Measurements from ENCODE around the gene ACTN2. TPM values are rescaled to one million over a fixed set of nuclear protein-coding genes. Genes with fewer than 3 reads are reported as not detected.

ACTN2 gene
- total RNA-seq, 1 donor from 2014 or later = not detected

DNA sequence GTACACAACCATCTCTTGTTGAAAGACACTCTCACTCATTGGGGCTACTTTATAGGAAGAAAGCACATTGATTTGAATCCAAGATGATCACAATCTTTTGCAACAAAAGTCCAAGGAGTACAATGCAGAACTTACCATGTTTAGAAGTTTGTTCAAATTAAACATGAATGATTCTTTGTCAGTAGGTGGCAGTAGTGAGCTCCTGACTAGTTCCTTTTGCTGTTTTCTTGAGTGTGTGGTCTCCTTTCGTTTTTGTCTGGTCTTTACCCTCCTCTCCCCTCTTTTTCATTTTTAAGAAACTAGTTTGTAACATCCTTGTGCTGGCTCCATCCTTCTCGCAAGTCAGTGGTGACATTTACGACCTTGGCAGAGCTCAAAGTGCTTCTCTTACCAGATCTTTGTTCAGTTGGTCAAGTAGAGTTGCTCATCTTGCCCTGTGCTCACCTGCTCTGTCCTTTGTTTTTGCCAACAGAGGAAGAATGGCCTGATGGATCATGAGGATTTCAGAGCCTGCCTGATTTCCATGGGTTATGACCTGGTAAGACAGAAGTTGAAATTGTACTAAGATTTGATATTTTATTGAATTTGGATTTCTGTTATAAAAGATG, 73.1 kb downstream of the ACTN2 start:
- no peaks in the 10 kb centered on the region for H3K4me1 Mint-ChIP-seq
- POLR2A ChIA-PET = no interaction called here
- peaks cover 7% of the 10 kb centered on the region for H3K27me3 Mint-ChIP-seq
- H3K36me3 Mint-ChIP-seq (ENCODE audit: low read depth) = no peaks in the 10 kb centered on the region
- ATAC-seq (ENCODE audit: low read depth) (no peak), DNase-seq (no peak)
- TF ChIP-seq, protein P1, sequence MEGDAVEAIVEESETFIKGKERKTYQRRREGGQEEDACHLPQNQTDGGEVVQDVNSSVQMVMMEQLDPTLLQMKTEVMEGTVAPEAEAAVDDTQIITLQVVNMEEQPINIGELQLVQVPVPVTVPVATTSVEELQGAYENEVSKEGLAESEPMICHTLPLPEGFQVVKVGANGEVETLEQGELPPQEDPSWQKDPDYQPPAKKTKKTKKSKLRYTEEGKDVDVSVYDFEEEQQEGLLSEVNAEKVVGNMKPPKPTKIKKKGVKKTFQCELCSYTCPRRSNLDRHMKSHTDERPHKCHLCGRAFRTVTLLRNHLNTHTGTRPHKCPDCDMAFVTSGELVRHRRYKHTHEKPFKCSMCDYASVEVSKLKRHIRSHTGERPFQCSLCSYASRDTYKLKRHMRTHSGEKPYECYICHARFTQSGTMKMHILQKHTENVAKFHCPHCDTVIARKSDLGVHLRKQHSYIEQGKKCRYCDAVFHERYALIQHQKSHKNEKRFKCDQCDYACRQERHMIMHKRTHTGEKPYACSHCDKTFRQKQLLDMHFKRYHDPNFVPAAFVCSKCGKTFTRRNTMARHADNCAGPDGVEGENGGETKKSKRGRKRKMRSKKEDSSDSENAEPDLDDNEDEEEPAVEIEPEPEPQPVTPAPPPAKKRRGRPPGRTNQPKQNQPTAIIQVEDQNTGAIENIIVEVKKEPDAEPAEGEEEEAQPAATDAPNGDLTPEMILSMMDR (IDR thresholded peaks at IDR 0.05) = peak; percentile 35
- no peak overlapping the region for H3K27ac Mint-ChIP-seq
- intact Hi-C loops (cut with micrococcal nuclease) = loop anchor here (1.0 to 5.0 kb wide), 2 partner anchors 110 to 628 kb away; no protein-coding TSS in a partner anchor
- H3K9me3 Mint-ChIP-seq = no peaks in the 10 kb centered on the region
- no peak overlapping the region for H3K4me3 Mint-ChIP-seq
- CTCF ChIA-PET = interaction anchor here (1.0 to 1.7 kb wide), 13 partner anchors 8 to 802 kb away, joined by 3 to 7 read pairs (median 4); partner anchors contain the start of gene MTR

DNA sequence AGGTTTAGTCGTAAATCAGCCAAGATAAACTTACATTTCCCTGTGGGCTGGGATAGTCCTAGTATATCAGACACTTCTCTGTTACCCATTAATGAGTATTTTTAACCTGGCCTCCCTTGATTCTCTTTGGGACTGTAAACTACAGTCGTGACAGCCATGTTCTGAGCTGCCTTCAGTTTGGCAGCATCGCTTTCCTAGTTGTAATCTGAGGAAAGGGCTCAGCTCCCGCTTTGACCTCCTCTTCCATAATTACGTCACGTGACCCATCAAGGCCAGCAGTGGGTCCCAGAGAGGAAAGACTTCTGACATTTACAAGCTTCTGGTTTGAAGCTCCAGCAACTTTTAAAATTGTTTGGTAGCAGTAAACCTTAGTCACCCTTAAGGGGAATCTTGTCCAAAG, 74.2 kb downstream of the ACTN2 start:
- ATAC-seq (ENCODE audit: low read depth) = no peak
- Mint-ChIP-seq H3K4me1 (no peaks in the 10 kb centered on the region), H3K4me3 (no peak overlapping the region), H3K27ac (no peak overlapping the region), H3K27me3 (peaks cover 7% of the 10 kb centered on the region), H3K36me3 (ENCODE audit: low read depth) (no peaks in the 10 kb centered on the region), H3K9me3 (no peaks in the 10 kb centered on the region)
- intact Hi-C loops (cut with micrococcal nuclease) = no loop called here
- DNase-seq = no peak
- POLR2A ChIA-PET = no interaction called here
- TF ChIP-seq, protein P1 (IDR thresholded peaks at IDR 0.05) = no peak
- CTCF ChIA-PET = interaction anchor here (1.5 to 1.7 kb wide), 2 partner anchors 8 to 9 kb away, joined by 6 to 7 read pairs; no protein-coding TSS in a partner anchor

DNA sequence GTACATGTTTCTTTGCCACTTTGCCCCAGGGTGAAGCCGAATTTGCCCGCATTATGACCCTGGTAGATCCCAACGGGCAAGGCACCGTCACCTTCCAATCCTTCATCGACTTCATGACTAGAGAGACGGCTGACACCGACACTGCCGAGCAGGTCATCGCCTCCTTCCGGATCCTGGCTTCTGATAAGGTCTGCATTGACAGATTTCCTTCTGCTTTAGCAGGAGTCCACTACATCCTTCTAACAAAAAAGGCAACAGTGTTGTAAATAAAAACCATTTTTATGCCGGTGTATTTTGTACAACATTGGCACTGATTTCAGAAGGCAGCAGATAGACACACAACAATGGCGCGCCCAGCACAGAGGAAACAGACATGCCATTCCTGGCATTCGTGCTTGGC, 74.7 kb downstream of the ACTN2 start:
- no peaks in the 10 kb centered on the region for H3K4me1 Mint-ChIP-seq
- H3K27me3 Mint-ChIP-seq = peaks cover 7% of the 10 kb centered on the region
- no peaks in the 10 kb centered on the region for H3K9me3 Mint-ChIP-seq
- DNase-seq (no peak), ATAC-seq (ENCODE audit: low read depth) (no peak)
- POLR2A ChIA-PET = no interaction called here
- intact Hi-C loops (cut with micrococcal nuclease) = no loop called here
- no peak overlapping the region for H3K27ac Mint-ChIP-seq
- TF ChIP-seq, protein P1 (IDR thresholded peaks at IDR 0.05) = no peak
- H3K4me3 Mint-ChIP-seq = no peak overlapping the region
- no peaks in the 10 kb centered on the region for H3K36me3 Mint-ChIP-seq (ENCODE audit: low read depth)
- CTCF ChIA-PET = no interaction called here

DNA sequence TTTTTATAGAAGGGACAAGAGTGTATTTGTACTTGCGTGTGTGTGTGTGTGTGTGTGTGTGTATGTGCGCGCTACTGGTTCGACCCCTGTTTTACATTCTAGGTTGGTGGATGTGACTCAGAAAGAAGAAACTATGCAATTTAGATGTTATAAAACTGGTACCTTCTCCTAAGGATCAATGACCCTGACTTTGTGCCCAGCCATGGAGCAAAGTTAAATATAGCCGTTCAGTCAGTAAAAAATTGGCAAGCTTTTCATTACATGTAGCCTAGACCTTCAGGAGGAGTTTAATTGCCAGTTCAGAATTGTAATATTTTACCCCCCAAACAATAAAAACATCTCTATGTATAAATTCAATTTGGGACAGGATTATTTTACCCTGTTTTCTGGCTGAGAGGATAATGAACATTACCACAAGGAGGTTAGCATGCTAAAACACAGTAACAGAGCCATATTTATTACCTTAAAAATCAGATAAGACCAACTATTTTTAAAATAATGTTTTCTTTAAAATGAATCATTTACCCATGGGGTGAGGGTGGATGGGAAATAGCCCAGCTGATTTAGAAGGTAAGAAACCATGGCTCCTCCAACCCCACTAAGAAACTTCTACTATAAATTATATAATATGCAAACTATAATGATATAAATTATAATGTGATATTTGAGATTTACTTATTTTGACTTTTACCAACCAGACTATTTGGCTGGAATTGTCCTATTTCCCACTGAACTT, 75.3 kb downstream of the ACTN2 start:
- POLR2A ChIA-PET = no interaction called here
- ATAC-seq (ENCODE audit: low read depth) (no peak), DNase-seq (no peak)
- intact Hi-C loops (cut with micrococcal nuclease) = no loop called here
- H3K27ac Mint-ChIP-seq = no peak overlapping the region
- H3K27me3 Mint-ChIP-seq = peaks cover 7% of the 10 kb centered on the region
- CTCF ChIA-PET = no interaction called here
- H3K36me3 Mint-ChIP-seq (ENCODE audit: low read depth) = no peaks in the 10 kb centered on the region
- TF ChIP-seq, protein P1 (IDR thresholded peaks at IDR 0.05) = no peak
- H3K4me1 Mint-ChIP-seq = no peaks in the 10 kb centered on the region
- H3K4me3 Mint-ChIP-seq = no peak overlapping the region
- H3K9me3 Mint-ChIP-seq = no peaks in the 10 kb centered on the region

DNA sequence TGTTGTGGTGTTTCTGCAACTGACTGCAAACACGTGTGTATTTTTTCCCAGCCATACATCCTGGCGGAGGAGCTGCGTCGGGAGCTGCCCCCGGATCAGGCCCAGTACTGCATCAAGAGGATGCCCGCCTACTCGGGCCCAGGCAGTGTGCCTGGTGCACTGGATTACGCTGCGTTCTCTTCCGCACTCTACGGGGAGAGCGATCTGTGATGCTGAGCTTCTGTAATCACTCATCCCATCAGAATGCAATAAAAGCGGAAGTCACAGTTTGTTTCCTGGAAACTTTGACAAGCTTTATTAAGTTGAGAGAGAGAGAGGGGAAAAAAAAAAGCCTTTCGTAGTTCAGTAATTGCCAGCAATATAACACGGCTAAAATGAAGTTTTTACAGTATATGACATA, 76.1 kb downstream of the ACTN2 start:
- Mint-ChIP-seq H3K27me3 (peaks cover 7% of the 10 kb centered on the region), H3K36me3 (ENCODE audit: low read depth) (no peaks in the 10 kb centered on the region), H3K27ac (no peak overlapping the region), H3K4me3 (no peak overlapping the region), H3K9me3 (no peaks in the 10 kb centered on the region), H3K4me1 (no peaks in the 10 kb centered on the region)
- TF ChIP-seq, protein P1 (IDR thresholded peaks at IDR 0.05) = no peak
- POLR2A ChIA-PET = no interaction called here
- DNase-seq (no peak), ATAC-seq (ENCODE audit: low read depth) (no peak)
- CTCF ChIA-PET = no interaction called here
- intact Hi-C loops (cut with micrococcal nuclease) = no loop called here

Measured in activated B cell treated with CpG ODN at 0.5 μM for 24 hours (primary cell).